ENCODE measurements around the gene HOXA3.

DNA sequence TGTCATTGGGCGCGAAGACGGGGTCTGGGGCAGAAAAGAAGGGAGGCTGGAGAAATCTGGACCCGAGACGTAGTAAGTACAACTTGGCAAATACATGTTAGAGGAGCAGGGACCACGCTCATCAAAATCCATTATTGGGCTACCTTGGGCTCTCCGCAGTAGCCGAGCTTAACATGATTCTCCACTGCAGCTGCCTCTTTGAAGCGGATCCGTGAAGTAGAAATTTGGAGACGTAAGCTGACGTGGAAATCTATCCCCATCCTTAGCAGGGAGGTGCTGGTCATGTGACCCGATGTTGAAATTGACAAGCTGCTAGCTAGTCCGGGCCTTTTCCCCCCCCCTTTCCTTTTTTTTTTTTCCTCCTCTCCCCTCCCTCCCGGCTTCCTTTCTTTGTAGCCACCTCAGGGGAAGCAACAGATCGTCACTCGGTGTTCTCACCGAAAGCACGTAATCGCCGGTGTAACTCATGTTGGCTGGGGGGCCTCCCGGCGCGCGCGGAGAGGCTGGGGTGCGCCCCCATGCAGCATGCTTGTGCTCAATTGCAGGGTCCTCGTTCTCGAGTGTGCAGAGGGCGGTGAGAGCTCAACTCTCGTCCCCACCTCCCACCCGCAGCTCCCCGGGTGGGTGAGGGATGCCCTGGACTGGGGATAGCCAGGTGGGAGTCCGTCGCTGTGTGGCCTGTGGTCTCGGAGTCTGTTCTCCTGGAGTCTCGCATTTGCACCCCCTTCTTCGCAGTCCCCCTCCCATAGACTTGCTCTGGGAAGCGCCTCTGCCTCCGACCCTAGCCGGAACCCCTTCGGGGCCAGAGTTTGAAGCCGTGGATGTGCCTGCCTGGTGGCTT lies 32.9 kb upstream of the HOXA3 start, which contains the start of gene HOXA11:
- TF ChIP-seq, protein P1, sequence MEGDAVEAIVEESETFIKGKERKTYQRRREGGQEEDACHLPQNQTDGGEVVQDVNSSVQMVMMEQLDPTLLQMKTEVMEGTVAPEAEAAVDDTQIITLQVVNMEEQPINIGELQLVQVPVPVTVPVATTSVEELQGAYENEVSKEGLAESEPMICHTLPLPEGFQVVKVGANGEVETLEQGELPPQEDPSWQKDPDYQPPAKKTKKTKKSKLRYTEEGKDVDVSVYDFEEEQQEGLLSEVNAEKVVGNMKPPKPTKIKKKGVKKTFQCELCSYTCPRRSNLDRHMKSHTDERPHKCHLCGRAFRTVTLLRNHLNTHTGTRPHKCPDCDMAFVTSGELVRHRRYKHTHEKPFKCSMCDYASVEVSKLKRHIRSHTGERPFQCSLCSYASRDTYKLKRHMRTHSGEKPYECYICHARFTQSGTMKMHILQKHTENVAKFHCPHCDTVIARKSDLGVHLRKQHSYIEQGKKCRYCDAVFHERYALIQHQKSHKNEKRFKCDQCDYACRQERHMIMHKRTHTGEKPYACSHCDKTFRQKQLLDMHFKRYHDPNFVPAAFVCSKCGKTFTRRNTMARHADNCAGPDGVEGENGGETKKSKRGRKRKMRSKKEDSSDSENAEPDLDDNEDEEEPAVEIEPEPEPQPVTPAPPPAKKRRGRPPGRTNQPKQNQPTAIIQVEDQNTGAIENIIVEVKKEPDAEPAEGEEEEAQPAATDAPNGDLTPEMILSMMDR (conservative IDR thresholded peaks at IDR 0.05 in 1 of 2, IDR thresholded peaks at IDR 0.05 in 1 of 2; ENCODE audit: low read depth in 1 of 2, low read length in 2 of 2) = no peak
- TF ChIP-seq EZH2 (IDR thresholded peaks at IDR 0.05; ENCODE audit: low read length, missing control alignments) = peak; percentile 96

Measured in fibroblast of lung (primary cell).